PC-3 (cell line): ENCODE data around the gene CDH9.

Experiments used
- EZH2 ChIP-seq: fragments of 300-600 bp; sonication (generic); IDR thresholded peaks from one replicate; pipeline ENCODE4 v1.6.1; 2017; ENCODE audit warnings: antibody characterized with exemption, mild to moderate bottlenecking, low read length; ENCODE audit not compliant: unreplicated experiment
- TF ChIP-seq, protein P1 (sequence below): fragments of 300-600 bp; sonication (generic); conservative IDR thresholded peaks from 2 replicates; pipeline ENCODE4 v1.5.1; 2017; ENCODE audit warnings: antibody characterized with exemption, low read depth, mild to moderate bottlenecking, low read length

DNA sequence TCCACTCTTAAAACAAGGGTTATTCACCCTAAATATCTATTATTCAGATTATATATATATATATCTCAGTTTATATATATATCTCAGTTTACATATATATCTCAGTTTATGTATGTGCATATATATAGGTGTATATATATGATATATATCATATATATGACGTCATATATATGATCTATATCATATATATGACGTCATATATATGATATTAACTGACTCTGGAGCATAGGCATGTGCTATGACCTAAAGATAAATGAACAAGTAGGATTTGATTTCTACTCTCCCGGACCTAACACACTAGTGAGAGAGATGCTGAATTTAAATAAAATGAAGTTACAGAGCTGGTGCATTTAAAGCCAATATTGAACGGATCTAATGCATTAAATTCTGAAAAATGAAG is 174.3 kb downstream of the CDH9 start:
- no peak for TF ChIP-seq EZH2
- TF ChIP-seq, protein P1, sequence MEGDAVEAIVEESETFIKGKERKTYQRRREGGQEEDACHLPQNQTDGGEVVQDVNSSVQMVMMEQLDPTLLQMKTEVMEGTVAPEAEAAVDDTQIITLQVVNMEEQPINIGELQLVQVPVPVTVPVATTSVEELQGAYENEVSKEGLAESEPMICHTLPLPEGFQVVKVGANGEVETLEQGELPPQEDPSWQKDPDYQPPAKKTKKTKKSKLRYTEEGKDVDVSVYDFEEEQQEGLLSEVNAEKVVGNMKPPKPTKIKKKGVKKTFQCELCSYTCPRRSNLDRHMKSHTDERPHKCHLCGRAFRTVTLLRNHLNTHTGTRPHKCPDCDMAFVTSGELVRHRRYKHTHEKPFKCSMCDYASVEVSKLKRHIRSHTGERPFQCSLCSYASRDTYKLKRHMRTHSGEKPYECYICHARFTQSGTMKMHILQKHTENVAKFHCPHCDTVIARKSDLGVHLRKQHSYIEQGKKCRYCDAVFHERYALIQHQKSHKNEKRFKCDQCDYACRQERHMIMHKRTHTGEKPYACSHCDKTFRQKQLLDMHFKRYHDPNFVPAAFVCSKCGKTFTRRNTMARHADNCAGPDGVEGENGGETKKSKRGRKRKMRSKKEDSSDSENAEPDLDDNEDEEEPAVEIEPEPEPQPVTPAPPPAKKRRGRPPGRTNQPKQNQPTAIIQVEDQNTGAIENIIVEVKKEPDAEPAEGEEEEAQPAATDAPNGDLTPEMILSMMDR, result no peak
